HG03159 (cell line): Measurements from ENCODE around the gene ZNF750.

Source experiments
- ATAC-seq: cut with Tn5 transposase; IDR thresholded peaks from one replicate; pipeline ENCODE4 v1.9.1; 2021; ENCODE audit warnings: mild to moderate bottlenecking, moderate library complexity; ENCODE audit not compliant: unreplicated experiment

The ZNF750 gene

GRCh38 chr17:82836823-82837357, 2.9 kb downstream of the ZNF750 start:
- no peak for ATAC-seq

DNA sequence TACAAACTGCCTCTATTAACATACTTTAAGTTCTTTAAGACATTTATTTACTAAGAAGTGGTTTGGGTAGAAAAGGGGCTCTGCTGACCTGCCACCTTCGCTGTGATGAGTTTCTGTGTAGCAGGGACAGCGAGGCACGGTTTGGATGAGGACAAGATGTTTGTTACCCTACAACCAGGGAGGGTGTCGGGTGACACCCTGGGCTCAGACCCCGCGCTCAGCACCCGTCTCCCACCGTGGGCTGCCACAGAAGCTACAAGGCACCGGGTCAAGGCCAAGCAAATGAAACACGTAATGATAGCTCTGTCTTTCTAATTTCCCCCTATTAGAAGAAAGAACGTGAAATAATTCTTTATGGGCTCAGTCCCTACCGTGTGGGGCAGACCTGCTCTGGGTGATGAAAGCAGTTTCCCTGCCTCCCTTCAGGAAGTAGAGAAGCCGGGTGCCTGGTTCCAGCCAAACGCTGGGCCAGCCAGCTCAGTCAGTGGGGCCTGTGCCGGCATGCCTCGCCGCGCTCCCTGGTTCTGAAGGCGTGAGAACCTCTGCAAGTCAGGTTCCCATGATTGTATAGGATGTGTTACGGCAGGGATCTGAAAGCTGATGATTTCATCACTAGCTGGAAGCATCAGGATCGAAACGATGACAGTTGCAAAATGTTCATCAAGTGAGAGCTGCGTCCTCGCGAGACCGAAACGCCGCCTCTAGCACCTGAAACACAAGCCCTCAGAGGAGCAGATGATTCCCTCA, 3.9 kb downstream of the ZNF750 start:
- no peak for ATAC-seq

GRCh38 chr17:82835122-82835521, 4.7 kb downstream of the ZNF750 start:
- no peak for ATAC-seq

DNA sequence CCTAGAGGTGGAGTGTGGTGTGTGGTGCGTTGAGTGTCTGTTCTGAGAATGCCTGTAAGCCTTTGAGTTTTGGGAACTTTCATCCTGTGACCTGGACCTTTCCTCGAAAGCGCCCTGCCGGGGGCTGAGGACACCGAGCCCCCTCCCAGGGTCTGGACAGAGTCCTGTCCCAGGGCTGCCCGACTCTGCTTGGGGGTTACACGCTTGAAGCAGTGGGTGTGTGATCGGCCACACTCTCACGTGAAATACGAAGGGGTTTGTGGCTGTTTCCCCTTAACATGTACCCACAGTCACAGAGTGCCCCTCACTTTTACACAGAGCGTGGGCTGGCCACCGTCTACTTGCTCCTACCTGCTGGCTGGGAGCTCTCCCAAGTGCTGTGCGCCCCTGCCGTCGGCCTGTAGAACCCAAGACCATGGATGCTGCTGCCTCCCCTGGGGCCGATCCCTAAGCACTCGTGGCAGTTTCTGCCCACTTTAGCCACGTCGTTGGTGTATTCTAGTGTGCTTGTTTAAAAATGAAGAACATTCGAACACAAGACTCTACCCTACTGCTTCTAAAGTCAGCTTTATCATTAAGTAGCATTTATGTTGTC, 6.8 kb downstream of the ZNF750 start:
- ATAC-seq, result no peak

- no peak for ATAC-seq
Measured at GRCh38 chr17:82832411-82832810, 7.4 kb downstream of the ZNF750 start.

DNA sequence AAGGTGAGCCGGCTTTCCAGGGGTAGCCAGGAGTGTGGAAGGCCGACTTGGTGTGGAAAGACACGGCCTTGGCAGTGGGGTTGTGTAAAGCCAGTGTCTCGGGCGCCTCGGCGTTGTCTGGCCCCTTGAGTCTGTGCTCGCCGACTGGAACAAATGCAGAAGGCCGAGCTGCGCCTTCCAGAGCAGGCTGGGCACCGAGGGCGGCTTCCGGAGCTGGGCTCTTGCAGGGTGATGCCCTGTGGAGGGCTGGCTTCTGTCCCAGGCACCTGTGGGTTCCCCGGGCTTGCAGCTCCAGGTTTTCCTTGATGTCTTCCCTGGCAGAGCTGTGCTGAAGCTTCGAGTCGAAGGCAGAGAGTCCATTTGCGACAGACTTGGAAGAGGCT, 8.0 kb downstream of the ZNF750 start:
- ATAC-seq, result no peak

DNA sequence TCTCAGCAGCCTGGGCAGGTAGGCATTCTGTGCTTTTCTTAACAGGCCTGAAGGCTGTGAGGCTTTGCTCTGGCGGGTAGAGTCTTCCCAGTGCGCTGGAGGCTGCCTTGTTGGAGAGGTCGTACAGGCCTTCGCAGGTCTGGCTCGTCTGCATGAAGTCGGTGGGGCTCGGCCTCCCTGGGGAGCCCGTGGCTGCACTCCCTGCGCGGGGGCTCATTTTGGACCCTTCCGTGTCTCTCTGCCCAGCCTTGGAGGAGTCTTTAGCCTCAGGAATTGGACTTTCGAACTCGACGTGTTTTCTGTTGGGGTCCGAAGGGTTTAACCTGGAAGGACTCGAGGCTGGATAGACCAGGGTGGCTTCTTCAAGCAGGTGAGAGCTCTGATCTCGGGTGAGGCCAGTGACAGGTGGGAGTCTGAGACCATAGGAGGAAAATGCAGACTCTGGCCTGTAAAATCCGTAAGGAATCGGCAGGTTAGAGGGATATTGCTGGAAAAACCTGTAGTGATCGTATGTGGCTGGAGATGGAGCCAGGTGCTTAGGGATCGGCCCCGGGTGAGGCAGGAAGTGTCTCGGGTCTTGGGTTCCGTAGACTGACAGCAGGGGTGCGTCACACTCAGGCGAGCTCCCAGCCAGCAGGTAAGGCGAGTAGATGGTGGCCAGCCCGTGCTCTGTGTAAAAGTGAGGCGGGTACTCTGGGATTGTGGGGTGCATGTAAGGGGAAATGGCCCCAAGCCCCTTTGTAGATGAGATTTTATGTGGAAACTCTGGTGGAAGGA, 8.6 kb downstream of the ZNF750 start:
- no peak for ATAC-seq

GRCh38 chr17:82830249-82830661, 9.6 kb downstream of the ZNF750 start:
- no peak for ATAC-seq

DNA sequence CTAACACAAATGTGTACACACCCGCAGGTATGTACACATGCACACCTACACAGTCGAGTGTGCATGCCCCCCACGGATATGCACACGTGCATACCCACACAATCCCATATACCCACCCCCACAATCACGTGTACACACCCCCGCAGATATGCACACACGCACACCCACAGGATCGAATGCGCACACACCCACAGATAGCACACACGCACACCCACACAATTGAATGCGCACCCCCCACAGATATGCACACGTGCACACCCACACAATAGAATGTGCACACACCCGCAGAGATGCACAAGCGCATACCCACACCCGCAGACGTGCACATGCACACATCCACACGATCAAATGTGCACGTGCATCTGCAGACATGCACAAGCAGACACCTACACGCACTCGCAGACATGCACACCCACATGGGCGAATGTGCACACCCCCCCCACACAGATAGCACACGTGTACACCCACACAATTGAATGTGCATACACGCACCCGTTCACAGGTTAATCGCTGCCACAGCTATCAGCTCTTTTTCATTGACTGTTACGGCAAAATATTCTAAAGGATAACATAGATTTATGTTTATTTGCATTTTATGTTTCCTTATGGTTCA, 10.8 kb downstream of the ZNF750 start:
- ATAC-seq, result no peak

- no peak for ATAC-seq
Measured at GRCh38 chr17:82826956-82827355, 12.9 kb downstream of the ZNF750 start.

GRCh38 chr17:82826211-82826610, 13.6 kb downstream of the ZNF750 start:
- no peak for ATAC-seq

GRCh38 chr17:82825540-82826124, 14.2 kb downstream of the ZNF750 start:
- no peak for ATAC-seq

DNA sequence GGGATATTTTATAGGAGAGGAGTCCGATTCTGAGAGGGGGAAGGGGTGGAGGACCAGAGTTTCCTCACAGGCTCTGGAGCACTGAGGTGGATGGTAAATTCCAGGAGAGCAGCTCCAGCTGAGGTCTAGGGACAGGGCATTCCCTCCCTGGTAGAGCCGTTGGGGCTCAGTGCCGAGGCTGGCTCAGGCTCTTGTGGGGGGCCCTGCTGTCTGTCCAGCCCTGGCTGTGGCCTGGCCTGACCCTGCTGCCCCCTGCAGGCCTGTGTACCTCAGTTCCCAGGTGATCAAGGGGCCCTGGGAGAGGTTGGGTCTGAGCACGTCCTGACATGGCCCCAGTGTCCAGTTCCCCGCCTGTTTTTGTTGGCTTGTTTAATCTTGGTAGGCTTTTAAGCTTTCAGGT, 16.8 kb downstream of the ZNF750 start:
- ATAC-seq, result no peak

GRCh38 chr17:82822281-82822680, 17.5 kb downstream of the ZNF750 start:
- ATAC-seq, result no peak

DNA sequence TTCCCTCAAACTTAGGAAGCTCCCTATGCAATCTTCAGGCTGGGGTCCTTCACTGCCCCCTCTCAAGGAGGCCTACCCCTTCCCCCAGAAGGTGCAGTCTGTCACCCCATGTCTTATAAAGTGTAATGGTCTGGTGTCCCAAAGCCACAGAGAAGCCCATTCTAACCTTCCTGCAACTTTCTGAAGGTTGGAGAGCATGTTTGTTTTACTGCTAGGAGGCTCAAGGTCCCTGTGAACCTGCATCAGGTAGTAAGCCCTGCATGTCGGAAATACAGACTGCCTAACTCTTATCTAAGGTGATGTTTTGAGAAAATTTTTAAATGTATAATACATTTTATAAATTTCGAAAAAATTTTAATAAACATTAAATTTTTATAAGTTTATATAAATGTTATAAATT, 18.3 kb downstream of the ZNF750 start:
- ATAC-seq, result no peak

DNA sequence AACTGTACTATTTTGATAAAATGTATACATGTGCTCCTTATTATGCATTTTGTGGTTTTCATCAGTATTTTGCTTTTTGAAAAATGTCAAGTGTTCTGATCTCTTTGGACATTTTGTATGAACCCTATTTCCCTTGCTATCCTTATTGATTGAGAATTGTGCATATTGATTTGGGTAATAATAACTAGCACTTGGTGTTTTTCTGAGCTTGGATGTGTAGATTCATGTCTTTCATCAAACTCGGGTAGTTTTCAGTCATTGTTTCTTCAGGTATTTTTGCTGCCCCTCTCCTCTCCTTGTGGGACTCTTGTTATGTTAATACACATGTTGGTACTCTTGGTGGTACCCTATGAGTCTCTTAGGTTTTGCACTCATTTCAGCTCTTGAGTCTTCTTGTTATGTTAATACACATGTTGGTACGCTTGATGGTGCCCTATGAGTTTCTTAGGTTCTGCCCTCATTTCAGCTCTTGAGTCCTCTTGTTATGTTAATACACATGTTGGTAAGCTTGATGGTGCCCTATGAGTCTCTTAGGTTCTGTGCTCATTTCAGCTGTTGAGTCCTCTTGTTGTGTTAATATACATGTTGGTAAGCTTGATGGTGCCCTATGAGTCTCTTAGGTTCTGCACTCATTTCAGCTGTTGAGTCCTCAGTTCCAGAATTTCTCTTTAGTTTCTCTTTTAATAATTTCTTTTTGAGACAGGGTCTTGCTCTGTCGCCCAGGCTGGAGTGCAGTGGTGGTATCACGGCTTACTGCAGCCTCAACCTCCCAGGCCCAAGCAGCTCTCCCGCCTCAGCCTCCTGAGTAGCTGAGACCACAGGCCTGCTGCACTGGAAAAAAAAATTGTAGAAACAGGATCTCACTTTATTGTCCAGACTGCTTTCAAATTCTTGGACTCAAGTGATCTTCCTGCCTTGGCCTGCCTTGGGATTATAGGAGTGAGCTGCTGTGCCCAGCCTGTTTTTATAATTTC, 19.3 kb downstream of the ZNF750 start:
- ATAC-seq, result no peak

- ATAC-seq, result no peak
Measured at GRCh38 chr17:82817947-82818346, 21.9 kb downstream of the ZNF750 start.

- ATAC-seq, result no peak
Measured at GRCh38 chr17:82816358-82816757, 23.5 kb downstream of the ZNF750 start.

- no peak for ATAC-seq
Measured at GRCh38 chr17:82815790-82816305, 24.0 kb downstream of the ZNF750 start.

GRCh38 chr17:82815354-82815753, 24.5 kb downstream of the ZNF750 start:
- ATAC-seq, result no peak
